H1 (cell line): ENCODE data around the gene B4GAT1. TPM values are rescaled to one million over a fixed set of nuclear protein-coding genes. Genes with fewer than 3 reads are reported as not detected.

Experiments
- BCL11A ChIP-seq, 2 experiments: IDR thresholded peaks; one replicate each; pipeline ENCODE4 v1.6.1; 2011; ENCODE audit warnings: low read depth in 2 of 2, low read length in 2 of 2, mild to moderate bottlenecking in 2 of 2
- CEBPB ChIP-seq: IDR thresholded peaks from 2 replicates; pipeline ENCODE4 v1.6.1; 2012; ENCODE audit warnings: low read depth, low read length
- CREB1 ChIP-seq: IDR thresholded peaks from 2 replicates; pipeline ENCODE4 v1.6.1; 2012; ENCODE audit warnings: inconsistent platforms
- FOSL1 ChIP-seq: IDR thresholded peaks from 2 replicates; pipeline ENCODE4 v1.6.1; 2011; ENCODE audit warnings: mild to moderate bottlenecking, low read depth, low read length, moderate library complexity; ENCODE audit not compliant: insufficient read depth
- GABPA ChIP-seq: IDR thresholded peaks from 2 replicates; pipeline ENCODE4 v1.6.1; 2011; ENCODE audit warnings: mild to moderate bottlenecking, low read length, moderate library complexity, borderline replicate concordance; ENCODE audit not compliant: insufficient read depth
- HDAC2 ChIP-seq, 2 experiments: fragments of 300-600 bp in 1 of 2; sonication (generic) in 1 of 2; IDR thresholded peaks; 2 replicates each; pipeline ENCODE4 v1.6.1; 2011 to 2012; ENCODE audit warnings: low read depth in 2 of 2, low read length in 2 of 2, mild to moderate bottlenecking in 2 of 2, moderate library complexity in 2 of 2, borderline replicate concordance in 1 of 2, inconsistent platforms in 1 of 2
- KDM4A ChIP-seq: IDR thresholded peaks from one replicate; pipeline ENCODE4 v1.7.1; 2012; ENCODE audit warnings: low read depth, mild to moderate bottlenecking, moderate library complexity, low read length, inconsistent platforms; ENCODE audit not compliant: severe bottlenecking
- MAFK ChIP-seq: IDR thresholded peaks from 2 replicates; pipeline ENCODE4 v1.6.1; 2012; ENCODE audit warnings: low read depth, mild to moderate bottlenecking, improper control_type of control experiment, low read length
- MAX ChIP-seq: IDR thresholded peaks from 2 replicates; pipeline ENCODE4 v1.6.1; 2012; ENCODE audit warnings: inconsistent platforms
- PHF8 ChIP-seq: fragments of 200-600 bp; sonication (generic); conservative IDR thresholded peaks from 2 replicates; pipeline ENCODE4 v1.7.1; 2012; ENCODE audit warnings: low read depth, mild to moderate bottlenecking, inconsistent platforms, low read length, moderate library complexity
- POLR2A ChIP-seq, 2 experiments: IDR thresholded peaks; 1 replicate in 1 of 2; 2 replicates in 1 of 2; pipeline ENCODE4 v1.6.1; 2011; ENCODE audit warnings: low read depth in 2 of 2, low read length in 2 of 2, mild to moderate bottlenecking in 2 of 2; ENCODE audit errors: control extremely low read depth in 1 of 2
- RAD21 ChIP-seq, 2 experiments: IDR thresholded peaks in 1 of 2; conservative IDR thresholded peaks in 1 of 2; 2 replicates each; pipeline ENCODE4 v1.6.1; 2011; ENCODE audit warnings: low read depth in 2 of 2, low read length in 2 of 2, improper control_type of control experiment in 1 of 2, inconsistent platforms in 1 of 2, mild to moderate bottlenecking in 1 of 2, moderate library complexity in 1 of 2
- RFX5 ChIP-seq: IDR thresholded peaks from 2 replicates; pipeline ENCODE4 v1.6.1; 2011; ENCODE audit warnings: low read depth, low read length, improper control_type of control experiment, borderline replicate concordance
- RNF2 ChIP-seq: fragments of 200-900, 300-1000 bp; sonication (generic); IDR thresholded peaks from 2 replicates; pipeline ENCODE4 v1.7.1; 2016; ENCODE audit warnings: borderline replicate concordance, low read depth, mild to moderate bottlenecking, antibody characterized with exemption, low read length; ENCODE audit not compliant: poor library complexity, severe bottlenecking; ENCODE audit errors: missing control alignments
- SIX5 ChIP-seq: IDR thresholded peaks from 2 replicates; pipeline ENCODE4 v1.6.1; 2011; ENCODE audit warnings: mild to moderate bottlenecking, low read depth, low read length
- SP1 ChIP-seq: IDR thresholded peaks from 2 replicates; pipeline ENCODE4 v1.6.1; 2011; ENCODE audit warnings: low read depth, low read length
- SP2 ChIP-seq: IDR thresholded peaks from 2 replicates; pipeline ENCODE4 v1.6.1; 2012; ENCODE audit warnings: mild to moderate bottlenecking, low read length, inconsistent platforms
- SP4 ChIP-seq: IDR thresholded peaks from 2 replicates; pipeline ENCODE4 v1.6.1; 2012; ENCODE audit warnings: low read length, inconsistent platforms
- SUZ12 ChIP-seq: fragments of 200-600 bp; sonication (generic); IDR thresholded peaks from 2 replicates; pipeline ENCODE4 v1.6.1; 2012; ENCODE audit warnings: mild to moderate bottlenecking, inconsistent platforms, low read length, moderate library complexity, mixed read lengths
- TAF7 ChIP-seq: optimal IDR thresholded peaks from 2 replicates; pipeline ENCODE3; 2011; ENCODE audit warnings: low read depth, mild to moderate bottlenecking, inconsistent platforms, low read length, moderate library complexity, borderline replicate concordance
- TCF12 ChIP-seq: IDR thresholded peaks from 2 replicates; pipeline ENCODE4 v1.6.1; 2011; ENCODE audit warnings: low read depth, mild to moderate bottlenecking, low read length
- YY1 ChIP-seq: IDR thresholded peaks from 2 replicates; pipeline ENCODE4 v1.6.1; 2011; ENCODE audit warnings: low read depth, mild to moderate bottlenecking, low read length
- ZNF274 ChIP-seq: IDR thresholded peaks from 2 replicates; pipeline ENCODE4 v1.7.0; 2012; ENCODE audit warnings: low read length, borderline replicate concordance; ENCODE audit errors: extremely low read depth
- polyA plus RNA-seq, 7 experiments: library from polyadenylated mRNA; depleted of rRNA in 3 of 7; stranded (reverse) in 5 of 7; unstranded in 2 of 7; fragments of >200 nt in 5 of 7; fragments of 200-250 nt in 2 of 7; gene quantifications; 1 replicate in 5 of 7; 2 replicates in 1 of 7; 4 replicates in 1 of 7; pipeline versions ENCODE4 v1.2.1 to v1.2.3, GENCODE V29; 2011 to 2013; ENCODE audit warnings: missing spikeins in 2 of 7, mixed read lengths in 2 of 7
- total RNA-seq: library from RNA; stranded (reverse); fragmentation: NEBNext Ultra II Directional; extraction: Animal tissue kit (Norgen Biotek cat#: 25700); gene quantifications from 2 replicates; pipeline ENCODE4 v1.2.1, GENCODE V29; 2021

Gene B4GAT1
- total and polyA plus RNA-seq, 2 of the 8 experiments (the other 6 are each of a cell fraction or from before 2014, with no cell fraction given): 22.2 to 27.8 TPM

- peak; percentile 62; the same call in 1 of the 2 replicates for TF ChIP-seq CREB1
- TF ChIP-seq RNF2: no peak
- no peak for TF ChIP-seq BCL11A (IDR thresholded peaks at IDR 0.05; ENCODE audit: low read depth in 2 of 2, low read length in 2 of 2)
- no peak; a peak in 1 of 3 replicates for TF ChIP-seq POLR2A (IDR thresholded peaks at IDR 0.05; ENCODE audit: control extremely low read depth in 1 of 2, low read depth in 2 of 2, low read length in 2 of 2)
- TF ChIP-seq CEBPB: no peak
- TF ChIP-seq YY1: peak; percentile 38
- TF ChIP-seq RFX5: no peak
- TF ChIP-seq PHF8: no peak
- peak; percentile 29; the same call in 1 of the 2 replicates for TF ChIP-seq GABPA
- TF ChIP-seq TCF12: 0 out of 2 replicates have a peak, but pooled peaks have one; percentile 27
- no peak for TF ChIP-seq SP4
- no peak for TF ChIP-seq TAF7
- no peak for TF ChIP-seq ZNF274
- no peak for TF ChIP-seq KDM4A
- no peak for TF ChIP-seq MAFK
- no peak for TF ChIP-seq HDAC2 (IDR thresholded peaks at IDR 0.05; ENCODE audit: borderline replicate concordance in 1 of 2, low read depth in 2 of 2, low read length in 2 of 2)
- no peak for TF ChIP-seq SIX5
- peak; percentile 99 for TF ChIP-seq MAX
- TF ChIP-seq FOSL1: no peak
- TF ChIP-seq RAD21 (IDR thresholded peaks at IDR 0.05 in 1 of 2, conservative IDR thresholded peaks at IDR 0.05 in 1 of 2; ENCODE audit: low read depth in 2 of 2, low read length in 2 of 2): peak; percentile 73 to 82
- TF ChIP-seq SP2: no peak
- no peak for TF ChIP-seq SUZ12
- TF ChIP-seq SP1: no peak; the same call in 1 of the 2 replicates
Measured at GRCh38 chr11:66328302-66329144, 18.9 kb downstream of the B4GAT1 start (continued).
